ENCODE data around the gene GEN1.

GEN1 gene

DNA sequence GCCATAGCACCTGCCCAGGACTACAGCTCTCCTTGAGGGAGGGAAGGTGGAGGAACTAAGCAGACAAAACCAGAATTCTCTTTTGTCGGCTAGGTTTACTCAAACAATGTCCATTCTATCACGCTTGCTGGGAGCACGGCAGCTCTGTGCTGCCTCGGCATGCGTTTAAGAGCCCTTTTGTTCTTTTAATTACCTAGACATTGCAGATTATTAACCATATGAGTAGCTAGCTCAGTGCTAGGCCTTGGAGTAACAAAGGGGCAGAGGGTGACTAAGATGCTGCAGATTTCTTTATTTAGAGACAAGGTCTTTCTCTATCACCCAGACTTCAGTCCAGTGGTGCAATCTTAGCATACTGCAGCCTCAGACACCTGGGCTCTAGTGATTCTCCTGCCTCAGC is 73.4 kb downstream of the GEN1 start:
- no peak for DNase-seq

DNA sequence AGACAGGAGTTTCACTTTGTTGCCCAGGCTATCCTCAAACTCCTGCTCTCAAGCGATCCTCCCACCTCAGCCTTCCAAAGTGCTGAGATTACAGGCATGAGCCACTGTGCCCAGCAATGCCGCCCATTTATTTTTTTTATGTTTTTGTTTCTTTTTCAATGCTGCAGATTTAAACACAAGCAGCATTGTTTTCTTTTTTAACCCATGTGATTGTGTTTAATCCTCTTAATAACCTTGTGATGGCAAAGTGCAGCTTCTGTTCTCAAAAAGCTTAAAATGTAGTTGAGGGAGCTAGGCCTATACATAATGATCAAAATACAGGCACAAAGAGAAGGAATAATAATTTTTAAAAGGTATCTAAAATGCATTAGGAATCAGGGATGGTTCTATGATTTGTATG is 73.8 kb downstream of the GEN1 start:
- DNase-seq: no peak

DNA sequence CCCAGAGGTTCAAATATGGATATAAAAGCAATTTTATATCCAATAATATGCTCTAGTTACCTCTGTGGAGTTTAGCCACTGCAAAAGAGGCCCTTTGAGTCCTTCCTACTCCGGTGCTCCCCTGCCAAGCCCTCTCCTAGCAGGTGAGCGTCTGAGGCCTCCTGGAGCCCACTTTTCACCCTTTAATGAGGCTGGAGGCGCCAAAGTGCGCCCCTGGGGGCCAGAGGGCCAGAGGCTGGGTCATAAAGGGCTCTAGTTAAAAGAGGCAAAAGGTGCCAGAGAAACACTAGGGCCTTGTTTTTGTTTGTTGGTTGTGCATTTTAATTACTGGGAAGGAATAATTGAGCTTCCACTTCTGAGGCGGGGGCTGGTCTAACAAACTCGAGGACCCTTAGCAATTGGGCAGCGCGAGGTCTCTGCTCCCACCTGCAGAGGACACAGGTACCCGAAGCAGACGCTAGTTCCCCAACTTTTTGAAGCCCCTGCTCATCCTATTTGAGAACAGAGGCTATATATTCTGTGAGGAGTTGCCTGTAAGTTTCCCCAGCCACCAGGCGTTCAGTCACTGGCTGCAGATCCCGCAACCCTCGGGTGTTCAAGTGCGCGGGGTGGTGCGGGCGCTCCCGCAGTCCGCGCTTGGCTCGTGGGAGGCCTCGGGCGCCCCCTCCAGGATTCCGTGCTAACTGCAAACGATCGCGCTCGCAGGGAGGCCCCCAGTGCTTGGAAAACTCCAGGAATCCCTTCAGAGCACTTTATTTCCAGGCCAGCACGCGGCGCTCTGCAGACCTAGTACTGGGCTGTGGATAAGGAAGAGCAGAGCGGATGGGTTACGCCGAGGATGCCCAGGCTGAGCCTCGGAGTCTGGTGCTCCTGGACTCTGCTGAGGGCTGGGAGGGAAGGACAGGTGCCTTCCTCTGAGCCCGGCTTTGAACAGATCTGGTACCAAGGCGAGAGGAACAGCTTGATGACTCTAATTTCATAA is 76.4 kb downstream of the GEN1 start:
- peak; percentile 57 for DNase-seq

DNA sequence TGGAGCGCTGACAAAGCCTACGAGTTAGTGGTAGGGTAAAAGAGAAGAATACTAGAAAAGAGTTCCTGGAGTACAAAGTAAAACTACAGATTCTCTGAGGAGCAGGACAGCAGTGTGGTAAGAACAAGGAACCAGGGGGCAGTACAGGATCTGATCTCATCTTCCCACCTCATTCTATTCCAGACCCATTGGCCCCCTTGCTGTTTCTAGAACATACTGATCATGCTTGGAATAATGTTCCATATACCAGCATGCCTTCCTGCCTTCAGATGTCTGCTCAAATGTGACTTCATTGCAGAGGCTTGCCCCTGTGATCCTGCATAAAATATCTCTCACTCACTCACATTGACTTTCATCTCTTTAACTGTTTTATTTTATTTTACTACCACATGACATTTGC is 81.6 kb downstream of the GEN1 start:
- no peak for DNase-seq
